Activated T-helper 1 cell treated with Interleukin-2 at 50 U/mL for 16 hours (primary cell): ENCODE measurements around the gene CPEB2.

Source experiments
- DNase-seq: peaks from one replicate; pipeline ENCODE4 v3.0.0-alpha.2; 2020; ENCODE audit warnings: low read depth

Gene CPEB2

DNA sequence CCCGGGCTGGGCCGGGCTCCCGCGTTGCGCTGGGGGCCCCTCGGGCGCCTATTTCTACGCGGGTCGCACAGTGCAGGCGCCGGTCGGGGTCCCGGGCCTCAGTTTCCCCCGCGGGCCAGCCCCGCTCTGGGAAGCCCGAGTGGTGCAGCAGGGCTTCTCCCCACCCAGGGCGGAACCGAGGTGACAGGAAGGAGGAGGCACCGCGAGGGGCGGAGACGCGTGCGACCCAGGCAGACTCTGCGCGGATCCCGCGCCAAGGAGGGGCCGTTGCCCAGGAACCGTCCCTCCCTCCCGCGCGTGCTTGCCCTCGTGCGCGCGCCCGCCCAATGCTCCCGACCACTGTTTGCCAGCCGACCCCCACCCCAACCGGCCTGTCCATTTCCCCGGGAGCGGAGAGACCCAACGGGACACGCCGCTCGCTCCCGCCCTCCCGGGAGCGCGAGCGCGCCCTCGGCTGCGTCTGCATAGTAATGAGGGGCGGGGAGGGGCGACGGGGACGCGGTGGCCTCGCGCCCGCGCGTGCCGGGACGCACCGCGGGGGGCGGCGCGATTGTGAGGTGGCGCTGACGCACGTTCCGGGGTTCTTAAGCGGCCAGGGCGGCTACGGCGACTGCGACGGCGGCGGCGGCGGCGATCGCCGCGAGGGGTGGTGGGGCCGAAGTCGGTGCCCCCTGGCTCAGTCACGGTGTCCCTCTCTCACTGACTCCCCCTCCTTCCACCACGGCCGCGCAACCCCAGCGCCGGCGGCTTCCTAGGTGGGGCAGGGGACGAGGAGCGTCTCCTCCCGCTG is at the start of gene CPEB2:
Gene CPEB2 (plus strand): TSS at position 613 of the 790 bp plus-strand sequence. CDS start 193 bp downstream, outside the sequence.
- DNase-seq, result peak; percentile 86

DNA sequence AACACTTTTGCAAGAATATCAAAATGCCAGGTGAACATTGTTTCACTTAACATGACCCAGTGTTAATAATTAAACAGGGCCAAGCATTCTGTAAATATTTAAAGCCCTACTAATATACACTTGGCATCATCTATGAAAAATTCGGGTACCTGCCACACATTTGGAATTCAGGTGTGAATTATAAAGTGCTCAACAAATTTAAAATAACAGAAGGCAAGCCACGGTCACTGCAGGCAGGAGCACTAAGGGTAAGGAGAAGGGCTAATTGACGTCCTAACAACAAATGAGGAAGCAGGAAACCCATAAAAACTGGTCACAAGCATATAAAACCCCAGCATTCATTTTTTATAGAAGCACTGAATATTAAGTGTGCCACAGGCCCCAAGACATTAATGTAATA is 43.8 kb upstream of the CPEB2 start:
- no peak for DNase-seq

DNA sequence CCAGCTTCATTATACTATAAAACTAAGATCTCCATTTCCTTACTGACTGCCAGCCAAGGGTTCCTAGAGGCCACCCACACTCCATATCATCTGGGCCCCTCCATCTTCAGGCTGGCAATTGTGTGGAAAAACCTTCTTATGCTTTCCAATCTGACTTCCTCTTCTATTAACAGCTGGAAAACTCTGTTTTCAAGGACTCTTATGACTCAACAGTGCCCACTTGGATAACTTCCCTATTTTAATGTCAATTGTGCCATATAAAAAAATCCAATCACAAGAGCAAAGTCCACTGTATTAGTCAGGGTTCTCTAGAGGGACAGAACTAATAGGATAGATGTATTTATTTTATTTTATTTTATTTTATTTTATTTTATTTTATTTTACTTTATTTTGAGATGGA is 41.0 kb upstream of the CPEB2 start:
- no peak for DNase-seq

DNA sequence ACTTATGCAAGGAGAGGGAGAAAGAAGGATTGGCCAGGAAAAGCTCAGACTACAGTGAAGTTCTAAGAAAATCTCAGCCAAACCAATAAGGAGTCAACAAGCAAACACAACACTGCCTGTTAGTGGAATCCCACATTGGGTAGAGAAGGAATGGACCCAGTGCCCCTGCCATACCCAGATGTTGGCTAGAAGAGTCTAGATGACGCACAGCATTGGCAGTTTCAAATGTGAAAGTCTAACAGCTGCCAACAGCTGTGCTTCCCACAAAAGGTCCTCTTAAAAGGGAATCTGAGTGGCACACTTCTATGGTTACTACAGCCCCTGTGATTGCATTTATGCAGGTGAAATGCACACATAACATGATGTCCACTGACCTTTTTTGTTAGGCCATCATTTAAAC is 37.2 kb upstream of the CPEB2 start:
- DNase-seq, result no peak

DNA sequence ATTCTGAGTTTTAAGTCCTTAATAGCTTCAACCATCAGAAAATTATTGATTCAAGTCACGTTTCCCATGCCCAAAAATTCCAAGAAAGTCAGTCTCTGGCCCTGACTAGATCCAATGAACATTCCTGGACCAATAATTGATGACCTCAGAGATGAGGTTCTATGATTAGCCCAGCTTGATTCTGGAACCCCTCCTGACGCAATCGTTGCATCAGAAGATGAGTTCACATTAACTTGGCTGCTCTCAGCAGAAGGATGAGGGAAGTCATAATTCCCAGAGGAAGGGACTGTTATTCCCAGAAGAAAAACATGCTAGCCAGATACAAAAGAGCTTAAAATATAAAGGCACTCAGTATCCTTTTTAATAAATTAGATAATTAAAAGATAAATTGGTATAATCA is 34.3 kb upstream of the CPEB2 start:
- no peak for DNase-seq

DNA sequence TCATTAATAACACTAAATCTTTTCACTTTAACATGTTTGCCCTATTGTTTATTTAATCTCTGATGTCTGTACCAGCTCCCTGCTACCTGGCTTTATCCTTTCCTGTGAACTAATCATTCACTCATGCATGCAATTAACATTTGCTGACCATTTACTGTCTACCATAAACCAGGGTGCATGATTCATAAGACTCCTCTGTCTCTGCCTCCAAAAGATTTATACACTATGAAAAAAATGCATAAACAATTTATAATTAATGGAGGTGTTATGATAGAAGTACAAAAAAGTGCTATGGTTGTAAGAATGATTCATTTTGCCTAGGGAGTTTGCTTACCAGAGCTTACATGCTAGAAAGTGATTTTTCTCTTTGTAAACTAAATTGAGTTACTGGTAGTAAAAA is 24.5 kb upstream of the CPEB2 start:
- no peak for DNase-seq

DNA sequence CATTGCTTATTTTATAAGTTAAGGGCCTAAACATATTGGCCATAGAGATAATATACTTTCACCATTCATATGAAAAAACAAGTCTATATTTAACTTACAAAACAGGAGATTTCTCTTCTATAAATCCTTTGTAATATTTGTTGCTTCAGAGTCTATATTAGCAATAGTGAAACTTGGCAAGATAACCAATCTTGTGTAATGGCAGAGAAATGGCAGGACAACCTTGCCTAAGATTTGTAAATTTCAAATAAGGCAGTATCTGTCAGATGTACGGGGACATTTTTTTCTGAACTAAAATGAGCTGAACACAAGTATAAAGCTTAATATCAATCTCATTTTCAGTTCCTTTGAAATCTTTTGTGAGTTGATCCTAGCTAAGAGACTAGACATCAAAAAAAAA is 17.8 kb upstream of the CPEB2 start:
- DNase-seq, result no peak

DNA sequence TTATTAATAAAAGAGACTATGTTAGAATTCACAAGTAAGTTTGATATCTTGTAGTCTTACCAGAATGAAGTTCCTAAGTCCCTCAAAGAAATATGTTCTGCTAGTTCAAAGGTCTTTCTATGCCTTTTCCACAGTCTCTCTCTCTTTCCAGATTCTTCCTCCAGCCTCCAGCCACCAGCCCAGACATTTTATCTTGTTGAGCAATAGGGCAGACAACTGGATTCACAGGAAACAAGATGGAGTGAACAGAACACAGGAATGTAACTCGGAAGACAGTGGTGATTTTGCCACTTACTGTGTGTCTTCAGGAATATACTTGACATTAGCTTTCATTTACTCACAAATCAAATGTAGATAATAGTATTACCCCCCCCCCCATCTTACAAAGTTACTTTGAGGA is 17.1 kb upstream of the CPEB2 start:
- DNase-seq, result no peak

DNA sequence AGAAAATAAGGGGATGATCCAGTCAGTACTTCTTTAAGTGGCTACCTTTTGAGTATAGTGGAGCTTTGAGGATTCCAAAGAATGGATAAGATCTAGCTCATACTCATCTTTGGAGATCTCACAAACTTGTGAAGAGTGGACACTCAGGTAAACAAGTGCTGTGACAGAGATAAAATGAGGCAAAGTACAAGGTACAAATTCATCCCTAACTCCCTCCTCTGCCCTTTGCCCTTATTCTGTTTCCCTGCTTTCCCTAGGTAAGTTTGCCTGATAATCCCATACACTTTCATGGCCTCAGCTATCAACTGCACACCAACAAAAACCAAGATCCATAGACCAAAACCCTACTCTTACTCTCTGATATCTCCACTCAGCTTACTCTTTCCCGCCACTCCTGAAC is 16.4 kb upstream of the CPEB2 start:
- no peak for DNase-seq

DNA sequence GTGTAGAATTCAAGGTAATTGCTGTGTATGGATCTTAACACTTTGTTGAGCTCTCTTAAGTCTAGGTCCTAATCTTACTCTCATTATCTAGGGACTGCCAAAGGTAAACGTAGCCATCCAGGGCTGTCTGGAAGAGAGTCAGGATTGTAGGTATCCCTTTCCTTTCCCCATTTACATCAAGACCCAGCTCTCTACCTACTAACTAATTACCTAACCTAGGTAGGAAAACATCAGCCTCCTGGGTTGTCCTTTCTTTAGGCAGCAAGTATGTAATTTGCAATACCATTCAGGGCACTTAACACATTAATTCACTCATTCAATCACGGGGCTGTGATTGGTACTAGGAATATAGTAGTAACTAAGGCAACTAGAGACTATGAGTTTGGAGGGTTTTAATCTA is 15.2 kb upstream of the CPEB2 start:
- DNase-seq, result no peak

DNA sequence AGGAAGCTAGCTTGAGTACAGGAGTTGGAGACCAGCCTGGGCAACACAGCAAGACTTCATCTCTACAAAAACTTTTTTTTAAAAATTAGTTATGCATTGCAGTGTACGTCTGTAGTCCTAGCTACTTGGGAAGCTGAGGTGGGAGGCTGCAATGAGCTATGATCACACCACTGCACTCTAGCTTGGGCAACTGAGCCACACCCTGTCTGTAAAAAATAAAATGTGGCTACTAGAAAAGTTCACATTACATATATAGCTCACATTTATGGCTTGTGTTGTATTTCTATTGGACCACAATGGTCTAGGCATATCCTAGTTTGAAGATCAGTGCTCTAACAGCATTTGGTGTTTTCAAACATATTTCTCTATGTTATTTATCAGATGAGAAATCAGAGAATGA is 11.8 kb upstream of the CPEB2 start:
- DNase-seq, result no peak

DNA sequence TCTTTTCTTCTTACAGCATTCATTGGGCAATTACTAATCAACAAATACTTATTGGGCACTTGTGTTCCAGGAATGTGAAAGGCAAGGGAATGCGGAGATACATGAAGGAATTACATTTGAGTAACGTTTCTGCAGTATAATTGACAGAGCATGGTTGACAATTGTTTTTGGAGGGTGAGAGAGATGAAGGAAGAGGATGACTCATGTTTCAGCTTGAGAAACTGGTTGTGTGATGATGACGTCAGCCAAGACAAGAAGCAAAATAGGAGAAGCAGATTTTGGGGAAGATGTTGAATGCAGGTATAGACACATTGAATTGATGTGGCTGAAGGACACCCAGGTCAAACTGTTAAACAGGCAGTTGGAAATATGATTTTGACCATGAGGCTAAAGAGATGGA is 8.0 kb upstream of the CPEB2 start:
- DNase-seq, result no peak

DNA sequence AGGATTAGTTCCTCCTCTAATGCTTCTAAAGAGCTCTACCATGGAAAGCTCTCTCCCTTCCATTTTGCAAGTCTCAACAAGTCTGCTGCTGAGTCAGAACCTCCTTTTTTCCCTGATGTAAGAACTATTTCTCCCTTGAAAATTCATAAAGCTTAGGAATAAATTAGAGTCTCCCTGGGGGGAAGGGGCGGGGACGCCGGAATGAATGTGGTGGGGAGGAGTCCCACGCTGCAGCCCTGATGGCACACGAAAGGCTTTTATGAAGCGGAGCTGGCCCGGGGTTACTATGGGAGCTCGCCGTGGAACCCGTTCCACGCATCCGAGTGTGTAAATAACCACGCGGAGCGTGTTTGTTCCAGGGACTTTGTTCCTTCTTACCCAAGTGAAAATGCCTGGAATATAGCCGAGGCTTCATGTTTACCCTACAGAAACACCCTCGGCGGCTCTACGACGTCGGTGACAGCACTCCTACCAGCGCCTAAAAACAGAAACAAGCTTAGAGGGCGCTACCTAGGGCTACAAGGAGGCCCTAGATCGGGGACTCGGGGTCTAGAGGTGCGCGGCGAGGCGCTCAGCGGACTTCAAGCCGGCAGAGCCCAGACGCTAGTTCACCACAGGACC is 923 bp upstream of the CPEB2 start:
- peak; percentile 29 for DNase-seq

DNA sequence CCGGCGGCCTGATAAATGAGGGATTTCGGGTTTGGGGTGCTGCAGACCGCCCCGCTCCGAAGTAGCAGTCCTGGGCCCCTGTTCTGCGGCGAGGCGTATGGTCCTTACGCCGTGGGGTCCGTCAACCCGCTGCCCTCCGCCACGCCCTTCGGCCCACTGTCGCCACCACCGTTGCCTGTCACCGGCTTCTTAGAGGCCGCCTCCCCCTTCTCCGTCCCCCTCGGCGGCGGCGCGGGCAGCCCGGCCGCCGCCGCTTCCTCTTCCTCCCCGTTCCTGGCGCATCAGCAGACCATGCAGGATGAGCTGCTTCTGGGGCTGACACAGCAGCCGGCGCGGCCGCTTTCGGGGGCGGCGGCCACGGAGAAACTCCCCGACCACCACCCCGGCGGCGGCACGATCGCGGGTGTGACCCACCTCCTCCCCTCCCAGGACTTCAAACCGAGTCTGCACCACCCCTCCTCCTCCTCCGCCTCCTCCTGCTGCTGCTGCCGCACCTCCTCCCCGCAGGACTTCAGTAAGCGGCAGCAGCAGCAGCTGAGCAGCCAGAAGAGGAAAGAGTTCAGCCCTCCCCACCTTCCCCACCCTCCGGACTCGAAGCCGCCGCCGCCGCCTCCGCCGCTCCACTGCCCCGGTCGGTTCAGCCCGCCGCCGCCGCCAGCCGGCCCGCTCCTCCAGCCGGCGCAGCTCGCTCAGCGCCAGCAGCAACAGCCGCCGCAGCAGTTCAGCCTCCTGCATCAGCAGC is 549 bp downstream of the CPEB2 start:
- DNase-seq, result peak; percentile 75

DNA sequence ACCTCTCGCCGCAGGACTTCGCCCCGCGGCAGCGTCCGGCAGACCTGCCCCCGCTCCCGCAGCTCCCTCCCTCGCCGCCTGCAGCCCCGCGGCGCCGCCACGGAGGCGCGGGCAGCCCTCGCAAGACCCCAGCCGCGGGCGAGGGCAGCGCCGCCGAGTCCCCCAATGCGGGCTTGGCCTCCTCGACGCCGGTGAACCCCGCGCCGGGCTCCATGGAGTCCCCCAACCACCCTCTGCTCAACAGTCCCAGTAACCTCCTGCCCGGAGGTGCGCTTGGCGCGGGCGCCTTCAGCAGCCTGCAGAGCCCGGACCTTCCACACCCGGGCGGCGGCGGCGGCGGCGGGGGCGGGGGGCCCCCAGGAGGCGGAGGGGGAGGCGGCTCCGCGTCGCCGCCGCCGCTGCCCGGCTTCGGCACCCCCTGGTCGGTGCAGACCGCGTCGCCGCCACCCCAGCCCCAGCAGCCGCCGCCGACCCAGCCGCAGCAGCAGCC is 1.2 kb downstream of the CPEB2 start:
- peak; percentile 52 for DNase-seq

DNA sequence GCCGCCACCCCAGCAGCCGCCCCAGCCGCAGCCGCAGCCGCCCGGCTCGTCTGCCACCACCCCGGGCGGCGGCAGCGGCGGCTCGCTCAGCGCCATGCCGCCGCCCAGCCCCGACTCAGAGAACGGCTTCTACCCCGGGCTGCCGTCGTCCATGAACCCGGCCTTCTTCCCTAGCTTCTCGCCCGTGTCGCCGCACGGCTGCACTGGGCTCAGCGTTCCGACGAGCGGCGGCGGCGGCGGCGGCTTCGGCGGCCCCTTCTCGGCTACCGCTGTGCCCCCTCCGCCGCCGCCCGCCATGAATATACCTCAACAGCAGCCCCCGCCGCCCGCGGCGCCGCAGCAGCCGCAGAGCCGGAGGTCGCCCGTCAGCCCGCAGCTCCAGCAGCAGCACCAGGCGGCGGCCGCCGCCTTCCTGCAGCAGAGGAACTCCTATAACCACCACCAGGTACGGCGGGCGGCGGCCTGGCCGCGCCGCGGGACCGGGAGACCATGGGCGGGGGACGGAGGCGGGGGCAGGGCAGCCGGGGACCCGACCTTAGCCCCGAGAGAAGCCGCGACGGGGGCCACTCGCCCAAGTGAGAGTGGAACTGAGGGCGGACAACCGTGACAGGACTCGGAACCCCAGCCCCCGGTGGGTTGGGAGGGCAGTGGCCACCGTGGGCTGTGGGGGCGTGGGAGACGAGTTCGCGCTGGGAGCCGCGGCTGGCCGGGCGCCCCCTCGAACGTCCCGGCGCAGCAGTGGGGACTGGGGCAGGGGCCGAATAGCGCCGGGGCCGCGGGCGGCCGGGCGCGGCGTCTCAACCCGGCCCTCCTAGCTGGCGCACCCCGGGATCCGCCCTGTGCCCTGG is 1.8 kb downstream of the CPEB2 start:
- peak; percentile 49 for DNase-seq

DNA sequence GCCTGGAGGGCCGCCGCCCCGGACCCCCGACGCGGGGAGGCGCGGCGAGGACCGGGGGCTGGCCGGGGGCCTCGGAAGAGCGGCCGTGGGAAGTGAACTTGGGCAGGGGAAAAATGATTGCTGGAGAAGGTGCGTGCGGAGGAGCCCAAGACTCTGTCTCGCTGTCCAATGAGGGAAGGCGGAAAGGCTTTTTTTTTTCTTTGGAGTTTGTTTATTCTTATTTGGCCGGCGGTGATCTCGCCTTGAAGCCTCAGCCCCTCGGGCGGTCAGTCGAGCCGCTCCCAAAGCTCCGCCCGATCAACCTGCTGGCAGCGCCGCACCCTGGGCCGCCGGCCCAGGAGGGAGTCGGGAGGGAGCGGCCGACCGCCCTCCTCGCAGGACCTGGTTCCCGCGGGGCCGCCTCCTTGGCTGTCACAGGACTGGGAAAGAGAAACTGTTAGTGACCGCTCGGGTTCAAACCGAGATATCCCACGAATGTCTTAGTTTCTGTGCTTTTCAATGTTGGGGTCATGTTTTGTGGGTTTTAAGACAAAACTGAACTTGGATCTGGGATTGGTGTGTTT is 2.5 kb downstream of the CPEB2 start:
- peak; percentile 8 for DNase-seq

DNA sequence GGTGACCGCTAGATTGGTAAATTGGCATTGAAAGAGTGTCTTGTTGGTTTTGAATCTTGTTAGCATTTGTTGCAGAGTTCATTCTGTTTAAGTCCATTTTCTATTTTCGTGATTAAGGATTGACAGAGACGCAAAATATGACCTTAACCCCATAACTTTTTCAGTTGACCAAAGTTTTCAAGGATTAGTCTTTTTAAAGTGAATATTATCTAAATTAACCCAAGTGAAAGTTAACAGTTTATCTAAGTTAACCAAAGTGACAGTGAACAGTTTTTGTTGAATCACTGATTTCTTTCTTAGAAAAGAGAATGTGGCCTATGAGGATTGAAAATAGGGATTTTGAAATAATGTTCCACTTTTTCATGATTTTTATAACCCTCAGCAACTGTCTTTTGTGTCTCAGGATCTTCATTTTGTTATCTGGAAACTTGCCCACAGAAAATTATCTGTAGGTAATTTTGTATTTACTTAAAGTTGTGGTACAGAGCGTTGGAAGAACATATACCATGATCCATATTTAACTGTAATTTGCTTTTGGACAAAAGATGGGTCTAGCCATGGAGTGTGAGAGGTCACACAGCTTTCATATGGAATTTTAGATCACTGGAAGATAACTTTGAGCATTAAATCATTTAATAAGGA is 3.3 kb downstream of the CPEB2 start:
- no peak for DNase-seq

DNA sequence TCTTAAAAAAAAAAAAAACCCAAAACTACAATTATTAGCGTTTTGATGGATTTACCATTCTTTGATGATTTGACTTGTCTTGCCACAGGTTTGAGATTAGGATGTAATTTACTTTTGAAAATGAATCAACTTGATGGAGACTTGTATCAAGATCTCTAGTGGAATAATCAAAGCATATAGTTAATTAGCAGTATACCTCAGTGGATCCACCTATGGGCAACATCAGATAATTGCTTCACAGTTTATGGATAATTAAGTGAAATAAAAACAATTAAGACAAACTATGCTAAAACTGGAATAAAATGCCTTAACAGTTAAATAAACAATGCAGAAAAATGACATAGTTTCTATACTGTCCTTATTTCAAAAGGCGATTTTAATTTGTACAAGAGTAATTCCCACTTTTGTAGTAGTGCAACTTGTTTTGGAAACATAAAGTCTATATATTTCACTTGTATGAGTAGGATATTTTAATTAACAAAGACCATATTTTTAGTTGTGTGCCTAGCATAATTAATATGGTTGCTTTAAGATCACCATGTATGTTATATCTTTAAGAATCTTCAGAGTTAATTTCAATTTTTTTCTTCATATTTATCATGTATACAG is 4.2 kb downstream of the CPEB2 start:
- DNase-seq, result no peak

DNA sequence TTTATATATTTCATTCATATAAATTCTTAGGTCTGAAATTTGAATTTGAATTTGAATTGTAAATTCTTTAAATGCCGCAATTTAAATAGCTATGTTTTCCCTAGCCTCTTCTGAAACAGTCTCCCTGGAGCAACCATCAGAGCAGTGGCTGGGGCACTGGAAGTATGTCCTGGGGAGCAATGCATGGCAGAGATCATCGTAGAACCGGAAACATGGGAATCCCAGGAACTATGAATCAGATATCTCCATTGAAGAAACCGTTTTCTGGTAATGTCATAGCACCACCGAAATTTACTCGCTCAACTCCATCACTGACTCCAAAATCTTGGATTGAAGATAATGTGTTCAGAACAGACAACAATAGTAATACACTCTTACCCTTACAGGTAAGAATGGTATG is 4.9 kb downstream of the CPEB2 start:
- no peak for DNase-seq
